Testis (tissue), 2 donors: ENCODE data around the gene RYR3.

Experiments used
- CTCF ChIP-seq, 3 experiments: fragments of 450-650 bp in 2 of 3; fragments of 200-600 bp in 1 of 3; sonication (generic) in 1 of 3; IDR thresholded peaks; one replicate each; pipeline ENCODE4 v1.5.1; 2016 to 2019; ENCODE audit warnings: antibody characterized with exemption in 3 of 3, mild to moderate bottlenecking in 2 of 3, moderate library complexity in 1 of 3
- POLR2A ChIP-seq: fragments of 450-650 bp; IDR thresholded peaks from one replicate; pipeline ENCODE4 v1.6.1; 2017; ENCODE audit warnings: antibody characterized with exemption, mild to moderate bottlenecking, moderate library complexity

GRCh38 chr15:33851079-33851478, 540.3 kb downstream of the RYR3 start:
- TF ChIP-seq CTCF (IDR thresholded peaks at IDR 0.05) (no peak), POLR2A (no peak)
